ENCODE results near the gene HSPBP1.

The HSPBP1 gene

DNA sequence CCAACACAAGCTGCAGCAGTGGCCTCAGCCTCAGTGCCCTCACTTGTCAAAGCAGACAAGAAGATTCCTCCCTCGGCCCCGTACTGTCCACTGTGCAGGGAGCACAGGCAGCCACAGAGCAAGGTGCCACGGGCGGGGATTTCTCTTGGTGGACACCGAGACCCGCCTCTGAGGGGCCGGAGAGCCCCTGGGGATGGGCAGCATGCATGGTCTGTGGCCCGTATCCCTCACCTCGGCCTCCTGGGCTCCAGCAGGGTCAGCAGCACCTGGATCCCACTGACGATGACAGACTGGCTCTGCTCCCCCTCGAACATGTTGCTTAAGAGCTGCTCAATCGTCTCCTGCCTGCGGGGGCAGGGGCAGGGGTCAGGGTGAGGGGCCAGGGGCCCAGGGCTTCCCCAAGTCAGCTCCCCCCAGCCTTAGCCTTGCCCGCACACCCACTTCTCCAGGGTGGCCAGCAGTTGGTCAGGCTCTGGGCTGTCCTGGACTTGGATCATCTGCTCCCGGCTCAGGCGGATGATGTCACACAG lies 37.9 kb downstream of the HSPBP1 start:
- peaks cover 0 to 98% (median 93%) of the 10 kb centered on the region in 5 donors for H3K36me3 ChIP-seq (ENCODE audit: control insufficient read depth in 5 of 5, insufficient read depth in 5 of 5, low read length in 5 of 5)
- H3K27me3 ChIP-seq (ENCODE audit: control insufficient read depth in 5 of 5, insufficient read depth in 4 of 5, low read length in 5 of 5) = no peaks in the 10 kb centered on the region
- H3K4me1 ChIP-seq (ENCODE audit: control insufficient read depth in 5 of 5, insufficient read depth in 5 of 5, low read length in 5 of 5) = no peaks in the 10 kb centered on the region
- H3K9ac ChIP-seq (ENCODE audit: low read length in 5 of 5) = no peak overlapping the region
- no peaks in the 10 kb centered on the region for H3K9me3 ChIP-seq (ENCODE audit: control insufficient read depth in 5 of 5, low read length in 5 of 5)
- H3K27ac ChIP-seq (ENCODE audit: low read depth, low read length) = no peak overlapping the region
- no peak overlapping the region for H3K4me3 ChIP-seq (ENCODE audit: low read depth in 1 of 5, low read length in 5 of 5)

DNA sequence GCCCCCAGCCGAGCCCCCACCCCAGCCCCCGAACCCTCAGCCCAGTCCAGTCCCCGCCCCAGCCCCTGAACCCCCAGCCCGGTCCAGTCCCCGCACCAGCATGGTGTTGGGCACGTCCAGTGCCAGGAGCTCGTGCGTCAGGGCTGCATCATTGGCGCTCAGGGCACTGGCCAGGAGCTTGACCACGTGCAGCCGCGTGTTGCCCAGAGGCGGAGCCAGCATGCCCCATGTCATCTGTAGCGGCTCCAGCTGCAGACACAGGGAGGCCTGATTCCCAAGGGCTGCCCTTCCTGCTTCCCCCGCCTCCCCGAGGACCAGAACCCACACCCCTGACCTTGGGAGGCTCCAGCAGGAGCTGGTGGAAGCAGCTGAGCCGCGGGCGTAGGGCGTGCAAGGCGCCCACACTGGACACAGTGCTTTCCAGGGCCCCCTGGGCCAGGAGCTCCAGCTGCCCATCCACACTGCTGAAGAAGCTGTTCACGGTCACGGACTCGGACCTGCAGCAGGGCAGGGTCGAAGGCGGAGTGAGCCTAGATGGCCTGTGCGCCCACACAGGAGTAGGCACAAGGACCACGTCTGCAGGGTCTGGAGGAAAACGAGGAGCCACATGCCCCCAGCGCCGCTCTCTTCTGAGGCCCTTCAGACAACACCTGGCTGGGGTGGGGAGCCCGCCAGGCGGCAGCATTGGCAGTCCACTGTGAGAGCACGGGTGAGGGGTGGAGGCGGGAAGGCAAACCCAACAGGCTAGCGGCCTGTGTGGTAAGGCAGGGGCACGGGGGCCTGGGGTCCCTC lies 38.6 kb downstream of the HSPBP1 start:
- Histone ChIP-seq H3K9me3 (ENCODE audit: control insufficient read depth in 5 of 5, low read length in 5 of 5) (no peaks in the 10 kb centered on the region), H3K4me3 (ENCODE audit: low read depth in 1 of 5, low read length in 5 of 5) (no peak overlapping the region), H3K9ac (ENCODE audit: low read length in 5 of 5) (no peak overlapping the region), H3K36me3 (ENCODE audit: control insufficient read depth in 5 of 5, insufficient read depth in 5 of 5, low read length in 5 of 5) (peaks cover 0 to 98% (median 94%) of the 10 kb centered on the region in 5 donors), H3K27me3 (ENCODE audit: control insufficient read depth in 5 of 5, insufficient read depth in 4 of 5, low read length in 5 of 5) (no peaks in the 10 kb centered on the region), H3K4me1 (ENCODE audit: control insufficient read depth in 5 of 5, insufficient read depth in 5 of 5, low read length in 5 of 5) (no peaks in the 10 kb centered on the region), H3K27ac (ENCODE audit: low read depth, low read length) (no peak overlapping the region)

DNA sequence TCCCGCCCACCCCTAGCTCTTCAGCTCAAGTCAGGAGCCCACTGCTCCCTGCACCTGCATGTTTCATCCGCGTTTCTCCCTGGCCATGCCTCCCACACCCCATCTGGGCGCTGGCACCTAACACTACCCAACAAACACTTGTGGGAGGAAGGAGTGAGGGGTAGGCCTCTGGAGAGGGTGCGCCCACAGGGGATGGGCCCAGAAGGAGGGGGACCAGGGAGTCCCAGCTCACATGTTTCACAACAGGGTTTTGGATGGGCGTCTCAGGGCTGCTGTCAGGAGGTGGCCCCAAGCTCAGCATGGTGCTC lies 39.2 kb downstream of the HSPBP1 start:
- no peak overlapping the region for H3K9ac ChIP-seq (ENCODE audit: low read length in 5 of 5)
- peaks cover 0 to 98% (median 95%) of the 10 kb centered on the region in 5 donors for H3K36me3 ChIP-seq (ENCODE audit: control insufficient read depth in 5 of 5, insufficient read depth in 5 of 5, low read length in 5 of 5)
- H3K4me1 ChIP-seq (ENCODE audit: control insufficient read depth in 5 of 5, insufficient read depth in 5 of 5, low read length in 5 of 5) = no peaks in the 10 kb centered on the region

DNA sequence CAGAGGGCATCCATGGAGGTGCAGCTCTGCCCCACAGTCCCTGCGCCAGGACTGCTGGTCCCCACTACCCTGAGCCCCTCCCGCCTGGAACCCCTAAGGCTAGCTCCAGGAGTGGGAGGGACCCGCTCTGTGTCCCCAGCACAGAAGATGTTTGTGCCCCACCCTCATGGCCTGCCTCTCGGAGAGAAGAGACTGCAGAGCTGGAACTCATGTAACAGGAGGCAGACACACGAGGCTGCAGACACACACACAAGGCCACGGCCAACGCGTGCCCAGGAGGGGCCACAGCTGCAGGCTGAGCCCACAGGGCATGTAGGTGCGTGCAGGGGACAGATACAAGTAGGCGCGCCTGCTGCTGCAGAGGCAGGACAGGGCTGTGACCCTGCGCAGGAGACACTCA lies 40.9 kb downstream of the HSPBP1 start:
- H3K27me3 ChIP-seq (ENCODE audit: control insufficient read depth in 5 of 5, insufficient read depth in 4 of 5, low read length in 5 of 5) = no peaks in the 10 kb centered on the region
- peaks cover 3 to 95% (median 92%) of the 10 kb centered on the region in 5 donors for H3K36me3 ChIP-seq (ENCODE audit: control insufficient read depth in 5 of 5, insufficient read depth in 5 of 5, low read length in 5 of 5)
- H3K4me1 ChIP-seq (ENCODE audit: control insufficient read depth in 5 of 5, insufficient read depth in 5 of 5, low read length in 5 of 5) = no peaks in the 10 kb centered on the region
- H3K9ac ChIP-seq (ENCODE audit: low read length in 5 of 5) = no peak overlapping the region
- no peak overlapping the region for H3K4me3 ChIP-seq (ENCODE audit: low read depth in 1 of 5, low read length in 5 of 5)
- no peak overlapping the region for H3K27ac ChIP-seq (ENCODE audit: low read depth, low read length)
- no peaks in the 10 kb centered on the region for H3K9me3 ChIP-seq (ENCODE audit: control insufficient read depth in 5 of 5, low read length in 5 of 5)

More for the DNA sequence above, 39.2 kb downstream of the HSPBP1 start:
- H3K27me3 ChIP-seq (ENCODE audit: control insufficient read depth in 5 of 5, insufficient read depth in 4 of 5, low read length in 5 of 5) = no peaks in the 10 kb centered on the region
- no peak overlapping the region for H3K4me3 ChIP-seq (ENCODE audit: low read depth in 1 of 5, low read length in 5 of 5)
- no peaks in the 10 kb centered on the region for H3K9me3 ChIP-seq (ENCODE audit: control insufficient read depth in 5 of 5, low read length in 5 of 5)
- no peak overlapping the region for H3K27ac ChIP-seq (ENCODE audit: low read depth, low read length)

DNA sequence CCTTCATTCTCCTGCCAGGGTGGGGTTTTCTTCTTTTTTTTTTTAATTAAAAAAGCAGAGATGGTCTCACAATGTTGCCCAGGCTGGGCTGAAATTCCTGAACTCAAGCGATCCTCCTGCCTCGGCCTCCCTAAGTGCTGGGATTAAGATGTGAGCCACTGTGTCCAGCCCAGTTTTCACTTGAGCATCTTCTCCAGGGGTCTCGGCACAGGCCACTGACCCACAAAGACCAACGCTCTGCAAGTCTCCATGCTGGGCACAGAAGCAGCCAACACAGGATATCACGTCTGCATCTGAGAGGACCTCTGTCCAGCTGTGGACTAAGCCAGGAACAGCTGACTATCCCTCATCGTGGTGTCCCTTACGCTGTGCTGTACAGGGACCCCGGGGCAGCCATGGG lies 41.9 kb downstream of the HSPBP1 start:
- H3K4me3 ChIP-seq (ENCODE audit: low read depth in 1 of 5, low read length in 5 of 5) = no peak overlapping the region
- no peak overlapping the region for H3K27ac ChIP-seq (ENCODE audit: low read depth, low read length)
- no peaks in the 10 kb centered on the region for H3K27me3 ChIP-seq (ENCODE audit: control insufficient read depth in 5 of 5, insufficient read depth in 4 of 5, low read length in 5 of 5)
- no peaks in the 10 kb centered on the region for H3K9me3 ChIP-seq (ENCODE audit: control insufficient read depth in 5 of 5, low read length in 5 of 5)
- H3K4me1 ChIP-seq (ENCODE audit: control insufficient read depth in 5 of 5, insufficient read depth in 5 of 5, low read length in 5 of 5) = no peaks in the 10 kb centered on the region
- no peak overlapping the region for H3K9ac ChIP-seq (ENCODE audit: low read length in 5 of 5)
- peaks cover 3 to 93% (median 91%) of the 10 kb centered on the region in 5 donors for H3K36me3 ChIP-seq (ENCODE audit: control insufficient read depth in 5 of 5, insufficient read depth in 5 of 5, low read length in 5 of 5)

DNA sequence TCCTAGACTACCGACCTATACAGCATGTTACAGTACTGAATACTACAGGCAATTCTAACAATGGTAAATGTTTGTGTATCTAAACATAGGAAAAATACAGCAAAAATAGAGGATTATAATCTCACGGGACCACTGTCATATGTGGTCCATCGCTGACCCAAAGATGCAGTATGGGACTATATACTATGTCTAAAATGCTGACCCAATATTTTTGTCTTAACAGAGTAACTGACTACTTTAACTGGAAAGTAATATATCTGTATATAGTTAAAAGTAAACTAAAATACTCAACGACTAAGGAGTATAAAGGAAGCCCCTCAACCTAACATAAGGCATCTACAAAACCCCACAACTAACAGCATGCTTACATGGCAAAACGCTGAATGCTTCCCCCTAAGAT lies 46.9 kb downstream of the HSPBP1 start:
- Histone ChIP-seq H3K4me1 (ENCODE audit: control insufficient read depth in 5 of 5, insufficient read depth in 5 of 5, low read length in 5 of 5) (no peaks in the 10 kb centered on the region), H3K36me3 (ENCODE audit: control insufficient read depth in 5 of 5, insufficient read depth in 5 of 5, low read length in 5 of 5) (peaks cover 3 to 94% (median 86%) of the 10 kb centered on the region in 5 donors), H3K4me3 (ENCODE audit: low read depth in 1 of 5, low read length in 5 of 5) (no peak overlapping the region), H3K27me3 (ENCODE audit: control insufficient read depth in 5 of 5, insufficient read depth in 4 of 5, low read length in 5 of 5) (no peaks in the 10 kb centered on the region), H3K27ac (ENCODE audit: low read depth, low read length) (no peak overlapping the region), H3K9ac (ENCODE audit: low read length in 5 of 5) (no peak overlapping the region), H3K9me3 (ENCODE audit: control insufficient read depth in 5 of 5, low read length in 5 of 5) (no peaks in the 10 kb centered on the region)

DNA sequence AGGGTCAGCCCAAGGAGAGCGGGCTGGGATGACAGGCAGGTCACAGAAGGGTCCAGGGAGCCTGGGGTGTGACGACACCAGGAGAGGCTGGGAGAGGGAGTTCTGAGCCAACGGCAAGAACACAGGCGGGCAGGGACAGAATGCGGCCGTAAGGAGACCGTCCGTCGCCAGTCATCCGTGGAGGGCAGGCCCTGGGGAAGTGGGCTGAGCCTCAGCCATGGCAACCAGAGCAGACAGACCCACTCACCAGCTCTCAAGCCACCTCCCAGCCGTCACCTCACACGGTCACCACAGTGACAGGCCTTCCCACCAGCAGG lies 47.7 kb downstream of the HSPBP1 start:
- Histone ChIP-seq H3K27me3 (ENCODE audit: control insufficient read depth in 5 of 5, insufficient read depth in 4 of 5, low read length in 5 of 5) (no peaks in the 10 kb centered on the region), H3K9ac (ENCODE audit: low read length in 5 of 5) (no peak overlapping the region), H3K36me3 (ENCODE audit: control insufficient read depth in 5 of 5, insufficient read depth in 5 of 5, low read length in 5 of 5) (peaks cover 3 to 94% (median 86%) of the 10 kb centered on the region in 5 donors), H3K4me1 (ENCODE audit: control insufficient read depth in 5 of 5, insufficient read depth in 5 of 5, low read length in 5 of 5) (no peaks in the 10 kb centered on the region), H3K27ac (ENCODE audit: low read depth, low read length) (no peak overlapping the region), H3K4me3 (ENCODE audit: low read depth in 1 of 5, low read length in 5 of 5) (no peak overlapping the region), H3K9me3 (ENCODE audit: control insufficient read depth in 5 of 5, low read length in 5 of 5) (no peaks in the 10 kb centered on the region)

DNA sequence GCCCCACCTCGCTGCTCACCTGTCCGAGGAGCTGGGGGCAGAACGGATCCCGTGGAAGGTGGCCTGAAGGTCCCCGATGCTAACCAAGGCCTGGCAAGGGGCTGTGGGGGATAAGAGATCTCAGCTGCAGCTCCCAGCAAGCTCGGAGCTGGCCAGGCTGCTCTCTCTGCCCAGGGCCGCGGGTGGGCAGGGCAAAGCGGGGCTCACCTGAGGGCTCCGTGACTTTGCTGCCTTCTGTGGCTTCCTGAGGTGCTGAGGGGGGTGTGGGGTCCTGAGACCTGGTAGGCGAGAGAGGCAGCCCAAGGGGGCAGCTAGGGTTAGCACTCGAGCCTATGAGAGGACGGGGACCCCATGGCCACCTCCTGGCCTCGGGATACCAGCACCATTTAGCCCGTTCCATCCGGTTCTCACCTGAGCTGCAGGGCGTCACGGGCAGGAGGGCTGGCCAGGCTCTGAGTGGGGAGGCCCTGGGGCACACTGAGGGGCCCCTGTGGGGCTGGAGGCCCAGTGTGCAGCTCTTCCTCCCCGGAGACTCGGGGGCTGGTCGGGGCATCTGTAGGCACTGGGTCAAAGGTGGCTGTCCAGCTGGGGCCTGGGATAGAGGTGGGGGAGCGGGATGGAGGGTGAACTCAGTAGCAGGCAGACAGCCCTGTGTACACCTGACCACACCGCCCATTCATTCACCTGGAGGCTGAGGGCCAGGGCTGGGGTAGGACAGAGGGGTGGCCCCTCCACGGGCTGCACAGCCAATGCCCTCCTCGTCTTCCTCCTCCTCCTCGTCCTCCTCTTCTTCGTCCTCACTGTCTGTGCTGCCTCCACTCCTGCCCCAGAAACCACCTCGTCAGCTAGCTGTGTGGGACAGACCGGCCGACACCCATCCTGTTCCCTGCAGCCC lies 48.3 kb downstream of the HSPBP1 start:
- Histone ChIP-seq H3K36me3 (ENCODE audit: control insufficient read depth in 5 of 5, insufficient read depth in 5 of 5, low read length in 5 of 5) (peaks cover 3 to 94% (median 85%) of the 10 kb centered on the region in 5 donors), H3K27ac (ENCODE audit: low read depth, low read length) (no peak overlapping the region), H3K27me3 (ENCODE audit: control insufficient read depth in 5 of 5, insufficient read depth in 4 of 5, low read length in 5 of 5) (no peaks in the 10 kb centered on the region), H3K4me1 (ENCODE audit: control insufficient read depth in 5 of 5, insufficient read depth in 5 of 5, low read length in 5 of 5) (no peaks in the 10 kb centered on the region), H3K4me3 (ENCODE audit: low read depth in 1 of 5, low read length in 5 of 5) (no peak overlapping the region), H3K9ac (ENCODE audit: low read length in 5 of 5) (no peak overlapping the region), H3K9me3 (ENCODE audit: control insufficient read depth in 5 of 5, low read length in 5 of 5) (no peaks in the 10 kb centered on the region)

DNA sequence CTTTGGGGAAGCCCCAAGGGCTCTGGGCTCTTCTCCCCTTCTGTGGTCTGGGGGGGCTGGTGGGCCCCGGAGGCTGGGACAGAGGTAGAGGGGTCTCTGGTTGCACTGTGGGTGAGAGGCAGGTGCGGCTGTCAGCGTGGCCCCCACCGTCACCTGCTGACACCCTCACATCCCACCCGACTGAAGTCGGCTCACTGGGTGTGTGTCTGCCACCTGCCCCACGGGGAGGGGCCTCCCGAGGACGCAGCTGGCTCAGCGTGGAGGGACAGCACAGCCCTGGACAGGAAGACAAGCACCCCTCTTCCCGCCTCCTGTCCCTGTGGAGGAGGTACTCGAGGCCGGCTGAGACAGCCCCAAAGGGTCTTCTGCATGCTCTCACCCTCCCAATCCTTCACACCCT lies 49.1 kb downstream of the HSPBP1 start:
- Histone ChIP-seq H3K9ac (ENCODE audit: low read length in 5 of 5) (no peak overlapping the region), H3K4me3 (ENCODE audit: low read depth in 1 of 5, low read length in 5 of 5) (no peak overlapping the region), H3K36me3 (ENCODE audit: control insufficient read depth in 5 of 5, insufficient read depth in 5 of 5, low read length in 5 of 5) (peaks cover 3 to 92% (median 79%) of the 10 kb centered on the region in 5 donors), H3K9me3 (ENCODE audit: control insufficient read depth in 5 of 5, low read length in 5 of 5) (no peaks in the 10 kb centered on the region), H3K27me3 (ENCODE audit: control insufficient read depth in 5 of 5, insufficient read depth in 4 of 5, low read length in 5 of 5) (no peaks in the 10 kb centered on the region), H3K27ac (ENCODE audit: low read depth, low read length) (no peak overlapping the region), H3K4me1 (ENCODE audit: control insufficient read depth in 5 of 5, insufficient read depth in 5 of 5, low read length in 5 of 5) (no peaks in the 10 kb centered on the region)

DNA sequence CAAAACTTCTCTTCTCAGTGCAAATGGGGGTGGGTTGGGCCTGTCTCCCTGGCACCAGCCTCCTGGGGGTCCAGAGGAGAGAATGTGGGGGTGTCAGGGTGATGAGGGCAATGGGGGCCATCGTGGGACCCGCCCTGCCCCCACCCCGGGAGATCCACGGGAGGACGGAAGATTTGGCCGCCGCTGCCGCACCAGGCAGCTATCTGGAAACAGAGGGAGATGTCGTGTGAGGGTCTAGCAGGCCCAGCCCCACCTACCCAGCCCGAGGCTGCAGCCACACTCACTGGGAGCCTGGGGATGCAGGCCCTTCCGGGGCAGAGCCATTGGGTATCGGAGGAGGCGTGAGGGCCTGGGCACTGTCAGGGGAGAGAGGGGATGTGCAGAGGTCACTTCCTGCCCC lies 49.6 kb downstream of the HSPBP1 start:
- Histone ChIP-seq H3K36me3 (ENCODE audit: control insufficient read depth in 5 of 5, insufficient read depth in 5 of 5, low read length in 5 of 5) (peaks cover 3 to 91% (median 78%) of the 10 kb centered on the region in 5 donors), H3K27ac (ENCODE audit: low read depth, low read length) (no peak overlapping the region), H3K9me3 (ENCODE audit: control insufficient read depth in 5 of 5, low read length in 5 of 5) (no peaks in the 10 kb centered on the region), H3K27me3 (ENCODE audit: control insufficient read depth in 5 of 5, insufficient read depth in 4 of 5, low read length in 5 of 5) (no peaks in the 10 kb centered on the region), H3K4me1 (ENCODE audit: control insufficient read depth in 5 of 5, insufficient read depth in 5 of 5, low read length in 5 of 5) (no peaks in the 10 kb centered on the region), H3K4me3 (ENCODE audit: low read depth in 1 of 5, low read length in 5 of 5) (no peak overlapping the region), H3K9ac (ENCODE audit: low read length in 5 of 5) (no peak overlapping the region)
